Neural cell (in vitro differentiated cells): ENCODE measurements around the gene ACSM3.

ENCODE experiments used
- CTCF ChIP-seq: fragments of 450-650 bp; IDR thresholded peaks from 2 replicates; pipeline ENCODE4 v1.5.1; 2014; ENCODE audit warnings: antibody characterized with exemption, mild to moderate bottlenecking, moderate library complexity; ENCODE audit not compliant: poor library complexity, severe bottlenecking
- EP300 ChIP-seq: fragments of 450-650 bp; conservative IDR thresholded peaks from 2 replicates; pipeline ENCODE4 v1.6.1; 2014; ENCODE audit warnings: antibody characterized with exemption, mild to moderate bottlenecking, moderate library complexity; ENCODE audit not compliant: poor library complexity, severe bottlenecking
- EZH2 ChIP-seq: fragments of 200-600, 300-800 bp; shearing (Covaris generic), sonication (generic); IDR thresholded peaks from 2 replicates; pipeline ENCODE4 v1.6.1; 2014; ENCODE audit warnings: antibody characterized with exemption, low read length, borderline replicate concordance, mild to moderate bottlenecking; ENCODE audit not compliant: insufficient read depth, poor library complexity, severe bottlenecking
- POLR2AphosphoS5 ChIP-seq: IDR thresholded peaks from 2 replicates; pipeline ENCODE4 v1.6.1; 2012
- RAD21 ChIP-seq: fragments of 450-650 bp; conservative IDR thresholded peaks from 2 replicates; pipeline ENCODE4 v1.6.1; 2014; ENCODE audit warnings: antibody characterized with exemption, mild to moderate bottlenecking, moderate library complexity
- REST ChIP-seq: IDR thresholded peaks from 2 replicates; pipeline ENCODE4 v1.6.1; 2012; ENCODE audit warnings: borderline replicate concordance
- SMC3 ChIP-seq: fragments of 450-650 bp; conservative IDR thresholded peaks from 2 replicates; pipeline ENCODE4 v1.6.1; 2014; ENCODE audit warnings: antibody characterized with exemption, mild to moderate bottlenecking, moderate library complexity; ENCODE audit not compliant: poor library complexity
- TAF1 ChIP-seq: IDR thresholded peaks from 2 replicates; pipeline ENCODE4 v1.6.1; 2012; ENCODE audit warnings: low read depth

GRCh38 chr16:20747030-20747816 lies 16.6 kb upstream of the ACSM3 start:
- TF ChIP-seq EZH2 (no peak), CTCF (no peak), TAF1 (no peak), POLR2AphosphoS5 (no peak), EP300 (no peak), REST (no peak), RAD21 (no peak), SMC3 (no peak)
